HFF-Myc (cell line): ENCODE measurements around the gene DOCK3.
"Not testable (repeated sequence)": the region's sequence is repeated elsewhere in the genome, so short reads cannot be mapped to it uniquely, and the experiment has no call there.

Source experiments
- DNase-seq: peaks from one replicate; pipeline ENCODE4 v3.0.0-alpha.2; 2011; ENCODE audit warnings: low read depth; ENCODE audit errors: extremely low read depth
- H3K4me3 ChIP-seq: replicated peaks from 2 replicates; pipeline ENCODE4 v1.5.1; 2011; ENCODE audit warnings: low read depth, mild to moderate bottlenecking, control low read depth, low read length
- TF ChIP-seq, protein P1 (sequence below): IDR thresholded peaks from 2 replicates; pipeline ENCODE4 v1.5.1; 2012; ENCODE audit warnings: mild to moderate bottlenecking, low read depth, low read length, control low read depth; ENCODE audit errors: missing control alignments

The DOCK3 gene

GRCh38 chr3:50661321-50661837 lies 13.3 kb upstream of the DOCK3 start:
- TF ChIP-seq, protein P1, sequence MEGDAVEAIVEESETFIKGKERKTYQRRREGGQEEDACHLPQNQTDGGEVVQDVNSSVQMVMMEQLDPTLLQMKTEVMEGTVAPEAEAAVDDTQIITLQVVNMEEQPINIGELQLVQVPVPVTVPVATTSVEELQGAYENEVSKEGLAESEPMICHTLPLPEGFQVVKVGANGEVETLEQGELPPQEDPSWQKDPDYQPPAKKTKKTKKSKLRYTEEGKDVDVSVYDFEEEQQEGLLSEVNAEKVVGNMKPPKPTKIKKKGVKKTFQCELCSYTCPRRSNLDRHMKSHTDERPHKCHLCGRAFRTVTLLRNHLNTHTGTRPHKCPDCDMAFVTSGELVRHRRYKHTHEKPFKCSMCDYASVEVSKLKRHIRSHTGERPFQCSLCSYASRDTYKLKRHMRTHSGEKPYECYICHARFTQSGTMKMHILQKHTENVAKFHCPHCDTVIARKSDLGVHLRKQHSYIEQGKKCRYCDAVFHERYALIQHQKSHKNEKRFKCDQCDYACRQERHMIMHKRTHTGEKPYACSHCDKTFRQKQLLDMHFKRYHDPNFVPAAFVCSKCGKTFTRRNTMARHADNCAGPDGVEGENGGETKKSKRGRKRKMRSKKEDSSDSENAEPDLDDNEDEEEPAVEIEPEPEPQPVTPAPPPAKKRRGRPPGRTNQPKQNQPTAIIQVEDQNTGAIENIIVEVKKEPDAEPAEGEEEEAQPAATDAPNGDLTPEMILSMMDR: no peak
- DNase-seq: no peak

DNA sequence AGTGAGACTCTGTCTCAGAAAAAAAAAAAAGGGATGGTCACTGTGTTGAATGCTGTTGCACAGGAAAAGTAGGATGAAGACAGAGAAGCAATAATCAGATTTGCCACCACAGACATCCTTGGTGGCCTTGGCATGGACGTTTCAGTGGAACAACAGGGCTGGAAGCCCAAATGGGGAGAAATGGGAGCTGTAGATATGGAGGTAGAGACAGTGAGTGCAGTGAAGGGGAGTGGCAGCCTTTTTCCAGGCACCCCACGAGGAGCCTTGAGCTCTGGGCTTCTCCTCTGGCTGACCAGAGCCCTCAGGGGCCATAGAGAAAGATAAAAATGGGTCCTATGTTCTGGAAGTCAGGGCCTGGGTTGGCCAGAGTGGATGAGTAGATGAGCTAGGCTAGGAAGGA lies 12.3 kb upstream of the DOCK3 start:
- DNase-seq: no peak
- TF ChIP-seq, protein P1: no peak
- H3K4me3 ChIP-seq: no peak overlapping the region

More at GRCh38 chr3:50661321-50661837, 13.3 kb upstream of the DOCK3 start:
- no peak overlapping the region for H3K4me3 ChIP-seq

GRCh38 chr3:50665081-50665840 lies 9.5 kb upstream of the DOCK3 start:
- TF ChIP-seq, protein P1: no peak
- H3K4me3 ChIP-seq: no peak overlapping the region
- DNase-seq: no peak

GRCh38 chr3:50665841-50666115 lies 8.9 kb upstream of the DOCK3 start:
- not testable (repeated sequence) for DNase-seq, H3K4me3 ChIP-seq

- no peak for DNase-seq
- no peak overlapping the region for H3K4me3 ChIP-seq
- TF ChIP-seq, protein P1: no peak
Observed at GRCh38 chr3:50666837-50667236, 7.9 kb upstream of the DOCK3 start.

DNA sequence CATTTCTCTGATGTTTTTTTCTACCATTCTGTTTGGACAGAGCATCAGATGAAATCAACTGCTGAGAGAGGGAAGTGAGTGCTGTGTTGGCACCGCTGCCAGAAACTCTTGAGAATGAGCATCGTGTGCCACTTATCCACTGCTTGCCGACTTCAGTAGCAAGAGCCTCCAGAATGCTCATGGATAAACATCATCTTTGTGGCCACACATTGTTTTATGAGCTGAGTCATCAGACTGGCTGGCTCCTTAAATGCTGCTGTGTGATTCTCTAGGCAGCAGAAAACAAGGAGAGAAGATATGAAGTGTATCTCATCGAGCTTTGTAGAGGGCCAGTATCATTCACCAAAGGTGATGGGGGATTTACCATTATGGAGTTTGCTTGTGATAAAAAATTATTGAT lies 3.4 kb upstream of the DOCK3 start:
- TF ChIP-seq, protein P1: no peak
- H3K4me3 ChIP-seq: no peak overlapping the region
- peak; percentile 56 for DNase-seq

GRCh38 chr3:50672656-50673055 lies 2.1 kb upstream of the DOCK3 start:
- no peak for DNase-seq
- TF ChIP-seq, protein P1: no peak

More at GRCh38 chr3:50672656-50673055, 2.1 kb upstream of the DOCK3 start:
- no peak overlapping the region for H3K4me3 ChIP-seq
